Large intestine (tissue), 3 donors: ENCODE measurements around the gene SYNJ1. TPM values are rescaled to one million over a fixed set of nuclear protein-coding genes. Genes with fewer than 3 reads are reported as not detected.
"Not testable (repeated sequence)": the region's sequence is repeated elsewhere in the genome, so short reads cannot be mapped to it uniquely, and the experiment has no call there.

Experiments
- DNase-seq, 2 donors: peaks; one replicate each; pipeline versions ENCODE4 v3.0.0 to v3.0.0-alpha.2; 2013
- H3K27ac ChIP-seq: one replicate; pipeline ENCODE4 v1.5.1; 2013; ENCODE audit warnings: low read length
- H3K27me3 ChIP-seq: 2 replicates; pipeline ENCODE4 v1.6.1; 2013; ENCODE audit warnings: low read length; ENCODE audit not compliant: control insufficient read depth, insufficient read depth
- H3K36me3 ChIP-seq: 2 replicates; pipeline ENCODE4 v1.6.1; 2013; ENCODE audit warnings: low read length; ENCODE audit not compliant: control insufficient read depth, insufficient read depth
- H3K4me1 ChIP-seq: one replicate; pipeline ENCODE4 v1.6.1; 2013; ENCODE audit warnings: low read length; ENCODE audit not compliant: control insufficient read depth, insufficient read depth
- H3K4me3 ChIP-seq: one replicate; pipeline ENCODE4 v1.5.1; 2013; ENCODE audit warnings: low read length
- H3K9me3 ChIP-seq: one replicate; pipeline ENCODE4 v1.6.1; 2013; ENCODE audit warnings: mild to moderate bottlenecking, low read depth, low read length, moderate library complexity; ENCODE audit not compliant: control insufficient read depth
- WGBS: methylation state at CpG from one replicate; pipeline ENCODE4 v1.1.5; 2013; ENCODE audit warnings: low lambda C conversion rate; ENCODE audit not compliant: insufficient coverage; 5-methylcytosine and 5-hydroxymethylcytosine counted together
- polyA plus RNA-seq: library from polyadenylated mRNA; unstranded; fragments of 120-200 nt; gene quantifications from one replicate; pipeline ENCODE4 v1.2.1, GENCODE V29; 2013

SYNJ1 gene
- polyA plus RNA-seq, 1 donor, result 11.8 TPM

DNA sequence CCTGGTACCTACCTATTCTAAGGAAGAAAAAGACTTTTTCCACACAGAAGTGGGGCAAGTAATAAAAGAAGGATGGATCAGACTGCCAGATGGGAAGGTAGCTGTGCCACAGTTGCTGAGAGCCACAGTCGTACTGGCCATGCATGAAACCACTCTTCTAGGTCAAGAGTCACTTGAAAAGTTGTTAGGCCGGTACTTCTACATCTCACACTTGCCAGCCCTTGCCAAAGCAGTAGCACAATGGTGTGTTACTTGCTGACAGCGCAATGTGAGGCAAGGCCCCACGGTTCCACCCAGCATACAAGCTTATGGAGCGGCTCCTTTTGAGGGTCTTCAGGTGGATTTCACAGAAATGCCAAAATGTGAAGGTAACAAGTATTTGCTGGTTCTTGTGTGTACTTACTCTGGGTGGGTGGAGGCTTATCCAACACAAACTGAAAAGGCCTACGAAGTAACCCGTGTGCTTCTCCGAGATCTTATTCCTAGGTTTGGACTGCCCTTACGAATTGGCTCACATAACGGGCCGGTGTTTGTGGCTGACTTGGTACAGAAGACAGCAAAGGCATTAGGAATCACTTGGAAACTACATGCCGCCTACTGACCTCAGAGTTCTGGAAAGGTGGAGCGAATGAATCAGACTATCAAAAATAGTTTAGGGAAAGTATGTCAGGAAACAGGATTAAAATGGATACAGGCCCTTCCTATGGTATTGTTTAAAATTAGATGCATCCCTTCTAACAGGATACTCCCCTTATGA lies 66.6 kb downstream of the SYNJ1 start:
- not testable (repeated sequence) for H3K9me3 ChIP-seq, H3K4me3 ChIP-seq, H3K4me1 ChIP-seq, H3K27me3 ChIP-seq, H3K27ac ChIP-seq, DNase-seq
- H3K36me3 ChIP-seq, result peaks cover 52% of the 10 kb centered on the region
- 100% methylated on average over 1 of the region's 13 CpGs for WGBS

DNA sequence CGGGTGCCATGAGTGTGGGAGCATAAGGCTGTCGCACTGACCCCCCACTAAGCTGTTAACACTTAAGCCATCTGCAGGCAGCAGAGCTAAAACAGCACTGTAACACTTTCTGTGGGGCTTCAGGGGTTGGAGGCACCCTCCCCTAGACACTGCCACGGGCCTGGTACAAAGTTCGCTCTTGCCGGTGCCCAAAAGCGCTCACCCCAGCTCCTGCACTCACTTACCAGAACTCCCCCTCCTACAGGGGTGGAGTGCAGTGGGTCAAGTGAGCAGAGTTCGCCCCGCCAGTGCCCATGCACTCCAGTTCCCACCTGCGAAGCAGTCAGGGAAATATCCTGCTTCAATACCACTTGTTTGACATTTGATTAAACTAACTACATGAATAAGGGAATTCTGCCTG lies 69.3 kb downstream of the SYNJ1 start:
- no peak overlapping the region for H3K27ac ChIP-seq
- WGBS, result no CpG with 5 or more reads among the region's 9 CpGs
- H3K4me1 ChIP-seq, result no peaks in the 10 kb centered on the region
- H3K36me3 ChIP-seq, result peaks cover 31% of the 10 kb centered on the region
- H3K4me3 ChIP-seq, result no peak overlapping the region
- peaks cover 3% of the 10 kb centered on the region for H3K9me3 ChIP-seq
- no peaks in the 10 kb centered on the region for H3K27me3 ChIP-seq
- no peak for DNase-seq

DNA sequence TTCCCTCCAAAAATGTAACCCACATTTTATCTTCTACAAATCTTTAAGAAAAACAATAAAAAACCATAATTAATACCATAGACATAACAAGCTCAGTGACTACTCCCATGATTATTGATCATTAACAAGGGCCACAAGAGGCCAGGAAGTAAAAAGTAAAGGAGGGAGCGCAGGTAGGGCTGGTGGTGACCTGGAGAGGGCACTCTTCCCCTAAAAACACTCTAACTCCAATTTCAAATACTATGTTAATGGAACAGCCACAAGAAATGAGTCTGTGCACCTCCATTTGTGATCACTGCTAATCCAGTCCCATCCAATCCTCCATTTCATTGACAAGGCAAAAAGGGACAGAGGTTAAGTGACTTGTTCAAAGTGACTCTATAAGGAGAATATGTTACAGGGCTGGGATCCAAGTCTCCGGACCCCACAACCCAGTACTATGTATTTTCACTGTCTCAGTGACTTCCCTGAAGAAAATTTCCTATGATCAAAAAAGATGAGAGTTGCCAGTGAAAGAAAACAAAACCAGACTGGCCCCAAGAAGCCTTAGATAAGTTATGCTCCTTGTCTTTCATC lies 74.4 kb downstream of the SYNJ1 start:
- Histone ChIP-seq H3K4me1 (no peaks in the 10 kb centered on the region), H3K9me3 (no peaks in the 10 kb centered on the region), H3K36me3 (peaks cover 20% of the 10 kb centered on the region), H3K27me3 (no peaks in the 10 kb centered on the region), H3K27ac (no peak overlapping the region), H3K4me3 (no peak overlapping the region)
- DNase-seq, result peak in 1 of 2 donors; percentile 43
- no CpG with 5 or more reads among the region's 2 CpGs for WGBS

DNA sequence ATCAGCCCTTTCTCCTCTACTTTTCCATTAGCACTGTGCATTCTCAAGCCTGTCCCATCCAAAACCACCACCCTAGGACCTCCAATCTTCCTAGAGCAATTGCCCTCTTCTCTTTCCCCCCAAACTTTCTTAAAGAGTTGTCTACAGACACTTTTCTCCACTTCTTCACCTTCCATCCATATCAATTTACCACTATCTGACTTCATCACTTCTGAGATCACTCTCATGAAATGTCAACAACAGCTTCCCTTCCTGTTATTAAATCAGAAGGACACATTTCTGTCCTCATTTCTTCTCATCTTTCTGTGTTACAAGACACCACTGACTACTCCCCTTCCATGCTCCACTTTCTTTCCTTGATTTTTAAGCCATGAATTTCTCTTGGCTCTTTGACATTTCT lies 79.6 kb downstream of the SYNJ1 start:
- peaks cover 7% of the 10 kb centered on the region for H3K36me3 ChIP-seq

DNA sequence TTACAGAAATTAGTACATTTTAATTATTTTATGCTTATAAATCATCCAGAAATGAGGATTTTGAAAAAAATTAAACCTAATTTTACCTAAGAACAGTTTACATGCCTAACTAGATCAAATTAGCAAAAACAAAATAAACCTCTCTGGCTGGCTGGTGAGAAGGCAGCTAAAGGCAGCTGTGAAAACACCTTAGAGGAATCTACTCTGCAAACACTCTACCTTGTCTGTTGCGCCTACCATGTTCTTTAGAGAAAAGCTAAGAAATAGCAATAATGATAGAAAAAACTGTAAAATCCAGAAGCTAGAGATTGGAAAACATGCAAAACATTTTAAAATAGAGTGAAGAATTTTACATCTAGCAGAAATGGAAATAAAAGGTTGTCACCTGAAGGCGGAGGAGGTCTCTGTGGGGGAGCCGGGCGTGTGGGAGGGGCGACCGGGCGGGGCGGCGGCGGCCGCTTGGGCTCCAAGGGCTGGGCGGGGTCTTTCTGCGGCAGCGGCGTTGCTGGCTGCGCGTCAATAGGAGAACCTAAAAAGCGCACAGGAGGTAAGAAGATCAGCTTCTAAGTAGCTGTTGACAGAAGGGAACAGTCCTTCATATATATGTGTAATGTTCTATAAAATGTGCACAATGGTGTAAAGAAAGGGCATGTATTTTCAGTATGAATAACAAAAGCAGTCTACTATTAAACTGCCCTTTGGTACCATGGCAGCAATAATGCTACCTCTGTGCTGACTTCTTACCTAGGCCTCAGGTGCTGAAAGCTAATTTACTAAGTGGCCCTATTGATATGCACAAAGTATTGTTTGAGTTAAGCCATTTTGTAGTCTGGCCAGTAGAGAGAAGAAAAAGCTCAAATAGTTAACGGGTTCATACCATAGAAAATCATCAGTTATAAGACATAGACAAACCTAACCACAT lies 82.3 kb downstream of the SYNJ1 start:
- 80% methylated on average over 1 of the region's 19 CpGs for WGBS
- Histone ChIP-seq H3K4me1 (peaks cover 3% of the 10 kb centered on the region), H3K9me3 (no peaks in the 10 kb centered on the region), H3K27me3 (no peaks in the 10 kb centered on the region), H3K4me3 (peak overlapping the region; percentile 3), H3K27ac (no peak overlapping the region), H3K36me3 (peaks cover 11% of the 10 kb centered on the region)
- DNase-seq, result peak in 1 of 2 donors; percentile 14

More for the DNA sequence above, 79.6 kb downstream of the SYNJ1 start:
- H3K9me3 ChIP-seq, result no peaks in the 10 kb centered on the region
- no peaks in the 10 kb centered on the region for H3K4me1 ChIP-seq
- no peak for DNase-seq
- no peak overlapping the region for H3K27ac ChIP-seq
- H3K4me3 ChIP-seq, result no peak overlapping the region
- no peaks in the 10 kb centered on the region for H3K27me3 ChIP-seq

DNA sequence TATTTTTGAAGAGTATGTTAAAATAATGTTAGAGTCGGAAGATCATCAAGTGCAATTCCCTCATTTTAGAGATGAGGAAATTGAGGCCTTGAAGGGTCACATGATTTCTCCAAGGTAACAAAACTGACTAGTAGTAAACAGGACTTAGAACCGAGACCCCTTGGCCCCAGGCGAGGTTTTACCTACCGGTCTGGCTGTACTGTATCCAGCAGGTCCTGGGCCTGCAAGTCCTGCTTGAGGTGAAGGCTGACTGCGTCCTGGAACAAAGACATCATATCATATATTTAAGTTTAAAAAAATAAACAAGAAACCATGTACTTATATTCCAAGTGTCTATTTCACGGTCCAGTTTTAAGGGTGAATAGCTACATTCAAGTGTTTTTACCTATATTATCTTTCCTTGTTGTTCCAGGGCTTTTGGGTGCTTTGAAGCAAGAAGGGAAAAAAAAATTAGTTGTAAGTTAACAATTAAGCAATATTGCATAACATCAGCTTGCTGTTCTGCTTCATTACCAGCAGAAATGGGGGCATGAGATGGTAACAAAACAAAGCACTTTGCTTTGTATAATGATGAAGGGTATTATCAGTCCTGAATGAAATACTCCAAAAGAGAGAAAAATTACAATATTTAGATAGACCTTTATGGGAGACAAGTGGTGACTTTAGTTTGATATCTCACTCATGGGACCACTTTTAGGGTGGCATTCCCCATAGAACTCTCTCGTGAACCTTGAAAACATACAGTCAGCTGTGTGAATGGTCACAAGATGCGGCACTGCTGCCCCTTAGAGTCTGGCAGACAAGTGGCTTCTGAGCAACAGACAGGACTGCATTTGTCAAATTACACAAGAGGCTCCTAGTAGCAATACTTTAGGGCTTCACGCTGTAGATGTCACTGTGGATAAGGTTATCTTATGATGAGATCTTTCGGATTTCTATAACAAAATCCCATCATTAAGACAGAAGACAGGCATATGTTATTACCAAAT lies 85.8 kb downstream of the SYNJ1 start:
- DNase-seq, result peak; percentile 37 to 54
- Histone ChIP-seq H3K4me3 (no peak overlapping the region), H3K27ac (peak overlapping the region; percentile 47), H3K36me3 (peaks cover 22% of the 10 kb centered on the region), H3K27me3 (no peaks in the 10 kb centered on the region), H3K4me1 (peaks cover 3% of the 10 kb centered on the region), H3K9me3 (no peaks in the 10 kb centered on the region)
- WGBS, result 90% methylated on average over 2 of the region's 10 CpGs

DNA sequence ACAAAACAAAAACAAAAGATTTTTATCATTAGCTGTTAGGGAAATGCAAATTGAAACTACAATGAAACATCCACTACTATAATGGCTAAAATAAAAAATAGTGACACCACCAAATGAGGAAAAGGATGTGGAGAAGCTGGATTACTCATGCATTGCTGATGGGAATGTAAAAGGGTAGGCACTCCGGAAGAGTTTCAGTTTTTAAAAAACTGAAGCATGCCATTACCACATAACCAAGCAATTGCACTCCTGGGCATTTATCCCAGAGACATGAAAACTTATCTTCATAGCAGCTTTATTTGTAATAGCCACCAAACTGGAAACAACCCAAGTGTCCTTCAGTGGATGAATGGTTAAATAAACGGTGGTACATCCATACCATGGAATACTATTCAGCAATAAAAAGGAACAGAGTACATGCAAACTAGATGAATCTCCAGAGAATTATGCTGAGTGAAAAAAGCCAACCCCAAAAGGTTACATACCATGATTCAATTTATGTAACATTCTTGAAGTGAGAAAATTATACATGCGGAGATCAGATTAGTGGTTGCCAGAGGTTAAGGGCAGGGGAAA lies 101.1 kb downstream of the SYNJ1 start:
- no peak overlapping the region for H3K4me3 ChIP-seq
- no peak for DNase-seq
- H3K27me3 ChIP-seq, result no peaks in the 10 kb centered on the region
- H3K9me3 ChIP-seq, result no peaks in the 10 kb centered on the region
- 92% methylated on average over 3 of the region's 3 CpGs for WGBS
- peaks cover 15% of the 10 kb centered on the region for H3K36me3 ChIP-seq
- no peaks in the 10 kb centered on the region for H3K4me1 ChIP-seq
- H3K27ac ChIP-seq, result no peak overlapping the region

DNA sequence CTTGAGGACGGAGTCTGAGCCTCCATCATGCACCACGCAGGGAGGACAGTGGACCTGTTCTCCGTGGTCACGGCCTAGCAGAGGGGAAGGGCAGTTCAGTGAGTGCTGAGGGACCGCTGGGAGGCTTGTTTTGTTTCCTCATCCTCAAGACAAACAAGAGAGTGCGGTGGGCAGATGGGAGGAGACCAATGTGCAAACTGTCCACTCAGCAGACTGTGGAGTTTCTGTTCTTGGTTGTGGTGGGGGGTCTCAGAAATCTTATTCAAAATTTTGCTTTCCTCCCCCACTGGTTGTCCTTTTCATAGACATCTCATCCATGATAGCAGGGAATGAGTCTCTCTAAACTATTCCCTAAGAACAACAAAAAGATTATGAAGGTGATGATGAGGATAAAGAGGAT lies 109.6 kb downstream of the SYNJ1 start:
- not testable (repeated sequence) for H3K27me3 ChIP-seq, DNase-seq, H3K27ac ChIP-seq, H3K9me3 ChIP-seq, H3K36me3 ChIP-seq, H3K4me3 ChIP-seq, H3K4me1 ChIP-seq
- WGBS, result no CpG with 5 or more reads among the region's 6 CpGs

DNA sequence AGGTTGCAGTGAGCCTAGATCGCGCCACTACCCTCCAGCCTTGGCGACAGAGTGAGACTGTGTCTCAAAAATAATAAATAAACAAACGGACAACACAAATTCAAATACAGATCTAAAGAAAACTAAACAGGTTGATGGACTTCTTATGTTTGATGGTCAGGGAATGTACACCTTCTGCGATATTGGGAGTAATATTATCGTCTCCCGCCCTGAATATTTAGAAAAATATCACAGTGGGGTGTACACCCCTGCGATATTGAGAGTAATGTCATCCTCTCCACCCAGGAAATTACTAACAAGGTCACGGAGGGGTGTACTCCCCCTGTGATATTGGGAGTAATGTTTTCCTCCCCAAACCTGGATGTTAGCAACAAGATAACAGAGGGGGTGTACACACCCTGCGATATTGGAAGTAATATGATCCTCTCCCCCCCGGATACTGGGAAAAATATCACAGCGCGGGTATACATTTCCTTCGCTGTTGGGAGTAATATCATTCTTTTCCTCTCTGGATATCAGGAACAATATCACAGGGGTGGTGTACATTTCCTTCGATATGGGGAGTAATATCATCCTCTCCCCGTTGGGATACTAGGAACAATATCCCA lies 114.3 kb downstream of the SYNJ1 start:
- no CpG with 5 or more reads among the region's 16 CpGs for WGBS
- H3K36me3 ChIP-seq, result peaks cover 10% of the 10 kb centered on the region
- no peak overlapping the region for H3K27ac ChIP-seq
- H3K4me1 ChIP-seq, result no peaks in the 10 kb centered on the region
- H3K9me3 ChIP-seq, result no peaks in the 10 kb centered on the region
- no peaks in the 10 kb centered on the region for H3K27me3 ChIP-seq
- H3K4me3 ChIP-seq, result peak overlapping the region; percentile 88
- DNase-seq, result no peak
